GM19043 (cell line): ENCODE results near the gene GSTO2.

ENCODE experiments used
- ATAC-seq: cut with Tn5 transposase; IDR thresholded peaks from one replicate; pipeline ENCODE4 v1.9.1; 2021; ENCODE audit warnings: low read depth; ENCODE audit not compliant: unreplicated experiment

Gene GSTO2

GRCh38 chr10:104277785-104278184 is 8.8 kb downstream of the GSTO2 start:
- ATAC-seq: no peak

DNA sequence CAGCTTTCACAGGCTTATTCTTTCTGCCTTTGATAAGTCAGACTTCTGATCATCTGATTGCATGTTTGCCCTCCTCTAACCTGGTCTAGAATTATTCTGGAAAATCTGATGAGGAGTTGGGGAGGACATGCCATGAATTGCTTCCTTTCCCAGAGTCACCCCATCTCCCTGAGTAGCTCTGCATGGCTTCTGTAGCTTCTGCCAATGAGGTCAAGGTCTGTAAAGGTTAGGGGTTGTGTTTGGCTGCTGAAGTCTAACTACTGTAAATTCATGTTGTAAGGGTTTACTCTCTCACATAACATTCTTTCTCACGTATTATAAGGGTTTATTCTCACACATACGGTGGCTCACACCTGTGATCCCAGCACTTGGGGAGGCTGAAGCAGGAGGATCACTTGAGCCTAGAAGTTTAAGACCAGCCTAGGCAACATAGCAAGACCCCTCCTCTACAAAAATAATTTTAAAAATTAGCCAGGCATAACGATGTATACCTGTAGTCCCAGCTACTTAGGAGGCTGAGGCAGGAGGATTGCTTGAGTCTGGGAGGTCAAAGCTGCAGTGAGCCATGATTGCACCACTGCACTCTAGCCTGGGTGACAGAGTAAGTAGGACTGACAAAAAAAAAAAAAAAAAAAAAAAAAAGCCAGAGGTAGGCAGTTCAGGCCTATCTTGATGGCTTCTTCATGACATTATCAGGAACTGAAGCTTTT is 10.7 kb downstream of the GSTO2 start:
- ATAC-seq: no peak

GRCh38 chr10:104281694-104282093 is 12.7 kb downstream of the GSTO2 start:
- no peak for ATAC-seq

DNA sequence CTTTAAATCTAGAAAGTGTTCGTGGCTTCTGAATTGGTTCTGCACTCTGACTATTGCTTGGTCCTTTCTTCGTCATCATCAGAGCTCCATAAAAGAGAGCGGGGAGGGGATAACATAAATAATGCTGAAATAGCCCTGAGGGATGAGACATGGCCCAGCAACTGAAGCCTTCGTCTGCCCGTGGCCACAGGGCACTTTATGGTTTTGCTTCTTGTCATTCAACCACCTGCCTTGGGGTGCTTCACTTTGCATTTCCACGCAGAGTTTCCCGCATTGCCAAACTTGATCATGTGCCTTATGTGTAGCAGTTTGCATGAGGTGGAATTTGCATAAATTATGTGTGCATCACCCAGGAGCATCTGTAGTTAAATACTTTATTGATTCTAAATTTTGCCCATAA is 15.9 kb downstream of the GSTO2 start:
- no peak for ATAC-seq

DNA sequence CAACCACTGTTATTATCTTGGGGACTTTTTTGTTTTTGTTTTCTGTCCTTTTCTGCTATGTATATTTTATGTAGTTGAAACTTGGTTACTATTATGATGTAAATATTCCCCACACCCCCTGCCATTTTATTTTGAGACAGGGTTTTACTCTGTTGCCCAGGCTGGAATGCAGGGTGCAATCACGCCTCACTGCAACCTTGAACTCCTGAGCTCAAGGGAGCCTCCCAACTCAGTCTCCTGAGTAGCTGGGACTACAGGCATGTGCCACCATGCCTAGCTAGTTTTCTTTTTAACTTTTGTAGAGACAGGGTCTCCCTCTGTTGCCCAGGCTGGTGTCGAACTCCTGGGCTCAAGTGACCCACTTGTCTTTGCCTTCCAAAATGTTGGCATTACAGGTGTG is 18.0 kb downstream of the GSTO2 start:
- no peak for ATAC-seq

GRCh38 chr10:104288355-104288754 is 19.4 kb downstream of the GSTO2 start:
- no peak for ATAC-seq

GRCh38 chr10:104291439-104291951 is 22.5 kb downstream of the GSTO2 start:
- peak; percentile 99 for ATAC-seq

DNA sequence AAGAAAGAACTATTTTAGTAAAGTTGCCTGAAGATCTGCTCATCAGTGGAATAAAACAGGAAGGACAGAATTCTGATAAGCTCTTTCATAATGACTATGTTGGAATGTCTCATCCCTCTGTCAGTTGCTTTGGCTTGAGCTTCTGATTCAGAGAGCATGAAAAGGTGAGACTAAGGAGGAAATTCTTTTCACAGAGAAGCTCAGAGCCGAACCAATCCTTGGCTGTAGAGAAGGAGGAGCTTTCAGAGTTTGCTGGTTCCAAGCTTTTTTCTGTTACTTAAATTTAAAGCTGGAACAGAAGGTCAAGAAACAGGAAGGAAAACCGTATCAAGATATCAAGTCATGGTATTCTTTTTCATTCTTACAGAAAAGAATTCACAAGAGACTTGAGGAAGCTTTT is 24.0 kb downstream of the GSTO2 start:
- no peak for ATAC-seq

DNA sequence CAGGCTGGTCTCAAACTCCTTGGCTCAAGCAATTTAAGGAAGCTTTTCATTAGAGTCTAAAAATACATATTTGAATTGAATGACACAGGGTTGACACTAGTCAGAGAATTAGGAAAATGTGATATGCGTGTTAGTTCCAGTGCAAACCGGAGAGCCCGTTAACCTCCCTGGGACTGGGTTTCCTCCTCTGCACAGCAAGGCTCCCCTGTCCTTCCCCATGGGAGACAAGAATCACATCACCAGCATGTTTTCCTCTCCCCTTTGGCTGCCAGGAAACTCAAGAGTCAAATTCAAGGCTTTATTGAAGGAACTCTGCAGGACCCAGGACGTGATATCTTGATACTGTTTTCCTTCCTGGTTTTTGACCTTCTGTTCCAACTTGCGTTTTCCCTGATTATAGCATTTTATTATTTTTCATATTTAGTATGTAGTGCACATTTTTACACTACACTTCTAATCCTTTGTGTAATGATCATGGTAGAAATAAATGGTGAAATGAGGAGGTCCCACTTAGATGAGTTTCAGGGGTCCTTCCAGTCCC is 24.9 kb downstream of the GSTO2 start:
- ATAC-seq: no peak

- ATAC-seq: no peak
These were observed 27.9 kb downstream of the GSTO2 start for GRCh38 chr10:104296687-104297436.

- no peak for ATAC-seq
These were observed 29.0 kb downstream of the GSTO2 start for GRCh38 chr10:104297697-104298660.

GRCh38 chr10:104299031-104299904 is 30.3 kb downstream of the GSTO2 start:
- no peak for ATAC-seq

DNA sequence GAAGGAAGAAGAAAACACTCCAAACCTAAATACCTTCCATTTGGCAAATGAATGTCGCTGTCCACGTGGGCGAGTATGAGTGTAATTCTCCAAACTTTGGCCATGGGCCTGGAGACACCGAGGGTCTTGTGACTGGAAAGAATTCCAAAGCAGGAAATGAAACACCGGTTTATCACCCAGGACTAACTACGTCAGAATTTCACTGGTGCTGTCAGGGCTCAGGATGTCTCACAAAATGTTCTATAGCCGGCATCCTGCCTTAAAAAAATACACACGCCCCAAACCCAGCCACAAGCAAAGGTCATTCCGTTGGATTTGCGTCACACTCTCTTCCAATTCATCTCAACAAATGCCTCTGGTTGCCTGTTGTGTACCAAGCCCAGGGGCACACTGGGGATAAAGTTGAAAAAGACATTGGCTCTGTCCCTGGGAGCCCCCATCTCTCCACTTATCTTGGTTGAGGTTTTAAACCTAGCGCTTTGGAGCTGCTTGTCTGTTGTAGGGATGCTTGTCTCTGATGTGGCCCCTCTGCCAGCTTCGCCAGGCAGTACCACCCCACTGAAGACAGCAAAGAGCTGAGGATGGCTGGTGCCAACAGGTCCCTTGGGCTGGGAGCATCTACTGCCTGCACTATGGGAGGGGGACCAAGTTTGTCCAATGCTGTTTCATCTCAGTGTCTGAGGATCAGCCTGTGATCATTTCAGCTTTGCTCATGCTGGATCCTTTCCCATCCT is 31.2 kb downstream of the GSTO2 start:
- no peak for ATAC-seq

DNA sequence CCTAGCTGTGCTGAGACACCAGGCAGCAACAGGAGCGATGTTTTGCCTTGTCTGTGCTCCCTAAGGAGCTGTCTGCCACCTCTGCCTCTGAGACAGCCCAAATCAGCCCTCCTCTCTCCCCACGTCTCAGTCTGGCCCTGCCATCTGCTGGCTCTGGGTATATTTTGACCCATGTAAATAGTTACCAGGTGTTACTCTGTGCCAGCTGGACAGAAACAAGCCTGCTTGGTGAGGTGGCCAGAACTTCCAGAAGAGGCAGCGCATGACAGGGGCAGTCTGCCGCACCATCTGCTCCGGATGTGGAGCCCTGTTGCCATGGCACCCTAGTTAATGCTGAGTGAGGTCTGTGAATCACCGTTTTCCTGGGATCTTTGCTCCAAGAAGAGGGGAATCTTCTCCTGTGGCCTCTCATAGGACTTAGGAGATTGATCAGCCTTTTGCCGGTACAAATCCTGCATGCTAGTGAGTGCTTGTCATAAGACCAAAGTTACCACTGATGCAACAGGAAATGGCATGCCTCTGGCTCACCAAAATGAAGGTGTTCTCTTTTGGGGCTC is 31.8 kb downstream of the GSTO2 start:
- ATAC-seq: no peak

- ATAC-seq: no peak
These were observed 33.1 kb downstream of the GSTO2 start for GRCh38 chr10:104301907-104302690.

DNA sequence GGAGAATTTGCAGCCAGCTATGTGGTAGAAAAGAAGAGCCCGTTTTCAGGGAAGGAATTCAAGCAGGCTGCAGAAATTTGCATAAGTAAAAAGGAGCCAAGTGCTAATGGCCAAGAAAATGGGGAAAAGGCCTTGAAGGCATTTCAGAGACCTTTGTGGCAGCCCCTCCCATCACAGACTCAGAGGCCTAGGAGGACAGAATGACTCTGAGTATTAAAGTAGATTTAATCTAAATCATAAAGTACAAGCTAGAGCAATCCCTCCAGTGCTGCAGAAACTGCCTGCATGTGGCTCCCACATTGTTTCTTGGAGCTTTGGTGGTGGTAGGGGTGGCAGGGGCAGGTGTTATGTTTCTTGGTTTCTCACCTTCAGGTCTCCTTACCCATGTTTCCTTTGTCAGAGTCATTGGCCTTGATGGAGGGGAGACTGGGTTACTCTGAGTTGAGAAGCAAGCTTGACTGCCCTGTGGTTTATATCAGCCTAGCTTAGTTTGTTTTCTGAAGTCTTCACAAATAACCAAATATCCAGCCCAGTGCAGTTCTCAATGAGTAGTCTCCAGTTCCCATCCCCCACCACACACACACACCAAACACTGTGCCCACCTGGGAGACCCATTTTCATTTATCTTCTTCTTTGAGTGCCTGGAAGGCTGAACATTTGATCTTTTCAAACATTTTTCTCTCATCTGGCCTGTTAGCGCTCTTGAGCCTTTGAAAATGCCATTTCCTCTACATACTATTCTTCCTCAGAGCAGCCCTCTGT is 34.8 kb downstream of the GSTO2 start:
- ATAC-seq: no peak

DNA sequence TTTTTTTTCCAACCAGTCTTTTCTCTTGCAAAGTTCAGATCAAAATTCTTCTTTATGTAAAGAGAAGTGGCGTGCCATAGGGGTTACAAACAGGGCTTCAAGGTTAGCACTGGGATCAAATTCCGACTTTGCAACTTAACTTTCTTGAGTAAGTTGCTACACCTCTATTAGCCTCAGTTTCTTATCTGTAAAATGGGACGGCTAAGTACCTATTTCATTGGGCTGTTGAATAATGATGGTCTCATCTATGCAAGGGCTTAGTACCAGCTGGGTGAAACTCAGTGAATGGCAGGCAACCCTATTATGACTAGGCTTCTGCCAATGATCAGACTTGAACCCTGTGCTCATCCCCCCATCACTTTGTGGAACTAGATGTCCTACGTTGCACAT is 35.4 kb downstream of the GSTO2 start:
- ATAC-seq: no peak
